Posterior cingulate gyrus (tissue), 11 donors: ENCODE measurements around the gene EPHB4.
"Not testable (repeated sequence)": the region's sequence is repeated elsewhere in the genome, so short reads cannot be mapped to it uniquely, and the experiment has no call there.

ENCODE experiments used
- DNase-seq, 10 donors: peaks; one replicate each; pipeline versions ENCODE4 v3.0.0 to v3.0.0-alpha.2; 2020 to 2021; ENCODE audit warnings: mixed read lengths in 3 of 10
- intact Hi-C: fragments of 100-400 bp; cut with DNase I; formaldehyde crosslinking; loops from one replicate; pipeline ENCODE4 v1.15.1; 2023

EPHB4 gene

DNA sequence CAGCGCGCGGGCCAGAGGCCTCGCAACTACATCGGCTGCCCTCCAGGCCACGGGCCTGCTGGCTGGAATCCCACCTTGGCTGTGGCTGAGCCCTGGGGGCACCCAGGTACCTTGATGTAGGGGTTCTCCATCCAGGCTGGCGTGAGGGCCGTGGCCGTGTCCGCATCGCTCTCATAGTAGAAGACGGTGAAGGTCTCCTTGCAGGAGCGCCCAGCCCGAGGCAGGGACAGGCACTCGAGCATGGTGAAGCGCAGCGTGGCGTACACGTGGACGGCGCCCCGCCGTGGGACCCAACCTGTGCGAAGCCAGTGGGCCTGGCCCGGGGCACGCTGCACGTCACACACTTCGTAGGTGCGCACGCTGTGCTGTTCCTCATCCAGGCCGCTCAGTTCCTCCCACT, 3.8 kb downstream of the EPHB4 start:
- intact Hi-C loops: no loop called here

GRCh38 chr7:100823140-100823525, 4.2 kb downstream of the EPHB4 start:
- intact Hi-C loops: no loop called here
- DNase-seq: peak in 1 of 10 donors; percentile 61

More for the DNA sequence above, 3.8 kb downstream of the EPHB4 start:
- peak in 1 of 10 donors; percentile 81 for DNase-seq

- peak in 1 of 10 donors; percentile 76 for DNase-seq
- intact Hi-C loops: no loop called here
These were observed 4.8 kb downstream of the EPHB4 start for GRCh38 chr7:100822236-100823139.

DNA sequence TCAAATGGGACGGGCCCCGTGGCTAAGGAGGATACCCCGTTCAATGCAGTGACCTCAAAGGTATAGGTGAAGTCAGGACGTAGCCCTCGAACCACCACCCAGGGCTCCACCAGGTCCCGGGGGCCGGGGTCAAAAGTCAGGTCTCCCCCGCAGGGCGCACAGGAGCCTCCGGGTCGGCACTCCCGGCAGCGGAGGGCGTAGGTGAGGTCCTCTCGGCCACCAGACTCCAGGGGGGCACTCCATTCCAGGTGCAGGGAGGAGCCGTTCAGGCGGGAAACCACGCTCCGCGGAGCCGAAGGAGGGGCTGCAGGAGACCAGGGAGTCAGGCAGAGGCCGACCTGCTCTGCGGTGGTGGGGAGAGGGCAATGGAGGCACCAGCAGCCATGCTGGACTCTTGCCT, 7.7 kb downstream of the EPHB4 start:
- DNase-seq: no peak
- intact Hi-C loops: no loop called here

GRCh38 chr7:100818825-100819224, 8.5 kb downstream of the EPHB4 start:
- no peak for DNase-seq
- intact Hi-C loops: no loop called here

DNA sequence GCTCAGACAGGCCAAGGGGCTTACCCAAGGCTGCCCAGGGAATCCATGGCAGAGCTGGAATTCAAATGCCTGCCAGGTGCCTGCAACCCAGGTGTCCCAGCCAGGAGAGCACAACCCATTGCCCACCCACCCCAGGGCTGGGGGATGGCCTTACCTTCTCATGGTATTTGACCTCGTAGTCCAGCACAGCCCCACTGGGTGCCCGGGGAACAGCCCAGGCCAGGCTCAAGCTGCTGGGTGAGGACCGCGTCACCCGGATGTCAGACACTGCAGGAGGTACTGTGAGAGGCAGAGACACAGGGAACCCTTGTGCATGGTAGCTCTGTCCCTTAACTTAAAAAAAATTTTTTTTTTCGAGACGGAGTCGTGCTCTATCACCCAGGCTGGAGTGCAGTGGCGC, 9.0 kb downstream of the EPHB4 start:
- DNase-seq: no peak
- intact Hi-C loops: no loop called here

- intact Hi-C loops: no loop called here
- DNase-seq: no peak
These were observed 10.2 kb downstream of the EPHB4 start for GRCh38 chr7:100817097-100817496.

DNA sequence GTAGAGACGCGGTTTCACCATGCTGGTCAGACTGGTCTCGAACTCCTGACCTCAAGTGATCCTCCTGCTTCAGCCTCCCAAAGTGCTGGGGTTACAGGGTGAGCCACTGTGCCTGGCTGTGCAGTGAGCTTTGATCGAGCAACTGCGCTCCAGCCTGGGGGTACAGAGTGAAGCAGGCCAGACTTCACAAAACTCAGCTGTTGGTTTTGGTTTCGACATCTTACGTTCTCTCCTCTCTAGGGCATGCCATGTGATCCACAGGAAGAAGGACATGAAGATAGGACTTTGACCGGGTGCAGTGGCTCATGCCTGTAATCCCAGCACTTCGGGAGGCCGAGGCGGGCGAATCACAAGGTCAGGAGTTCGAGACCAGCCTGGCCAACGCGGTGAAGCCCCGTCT, 10.8 kb downstream of the EPHB4 start:
- DNase-seq, intact Hi-C loops: not testable (repeated sequence)

DNA sequence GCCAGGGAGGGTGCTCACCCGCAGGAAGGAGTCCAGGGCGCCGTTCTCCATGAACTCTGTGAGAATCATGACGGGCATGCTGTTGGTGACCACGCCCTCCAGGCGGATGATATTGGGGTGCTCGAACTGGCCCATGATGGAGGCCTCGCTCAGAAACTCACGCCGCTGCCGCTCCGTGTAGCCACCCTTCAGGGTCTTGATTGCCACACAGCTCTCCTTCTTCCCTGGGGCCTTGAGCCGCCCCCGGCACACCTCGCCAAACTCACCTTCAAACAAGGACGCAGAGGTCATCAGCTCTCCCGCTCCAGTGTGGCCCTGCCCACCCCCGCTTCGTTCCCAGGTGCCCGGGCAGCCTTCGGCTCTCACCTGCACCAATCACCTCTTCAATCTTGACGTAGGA, 14.6 kb downstream of the EPHB4 start:
- DNase-seq: no peak
- intact Hi-C loops: no loop called here

DNA sequence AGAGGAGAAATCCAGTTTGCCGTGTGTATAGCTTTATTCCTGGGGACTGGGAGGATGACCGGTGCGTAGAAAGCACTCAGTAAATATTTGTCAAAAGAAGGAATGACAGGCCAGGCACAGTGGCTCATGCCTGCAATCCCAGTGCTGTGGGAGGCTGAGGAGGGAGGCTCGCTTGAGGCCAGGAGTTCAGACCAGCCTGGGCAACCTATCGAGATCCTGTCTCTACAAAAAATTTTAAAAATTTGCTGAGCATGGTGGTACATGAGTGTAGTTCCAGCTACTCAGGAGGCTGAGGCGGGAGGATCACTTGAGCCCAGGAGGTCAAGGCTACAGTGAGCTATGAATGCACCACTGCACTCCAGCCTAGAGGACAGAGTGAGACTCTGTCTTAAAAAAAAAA, 15.8 kb downstream of the EPHB4 start:
- intact Hi-C loops: no loop called here

DNA sequence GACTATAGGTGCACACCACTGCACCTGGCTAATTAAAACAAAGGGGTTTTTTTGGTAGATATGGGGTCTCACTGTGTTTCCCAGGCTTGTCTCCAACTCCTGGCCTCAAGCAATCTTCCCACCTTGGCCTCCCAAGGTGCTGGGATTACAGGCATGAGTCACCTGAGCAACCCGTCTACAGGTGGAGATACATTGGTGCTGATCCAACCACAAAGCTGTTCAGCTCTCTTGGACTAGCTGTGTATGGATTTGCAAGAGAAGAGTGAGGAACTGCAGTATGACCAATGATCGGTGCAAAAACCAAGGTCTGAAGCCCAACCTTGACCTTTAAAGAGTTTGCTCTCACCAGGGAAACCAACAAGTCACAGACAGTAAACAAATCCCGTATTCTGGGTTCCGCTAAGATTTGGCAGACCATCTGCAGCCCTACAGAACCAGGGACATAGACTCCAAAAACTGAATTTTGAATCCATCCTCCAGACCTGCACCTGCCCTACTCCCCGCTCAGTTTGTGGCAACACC, 18.9 kb downstream of the EPHB4 start:
- intact Hi-C loops: no loop called here
- DNase-seq: no peak

More for the DNA sequence above, 15.8 kb downstream of the EPHB4 start:
- no peak for DNase-seq

DNA sequence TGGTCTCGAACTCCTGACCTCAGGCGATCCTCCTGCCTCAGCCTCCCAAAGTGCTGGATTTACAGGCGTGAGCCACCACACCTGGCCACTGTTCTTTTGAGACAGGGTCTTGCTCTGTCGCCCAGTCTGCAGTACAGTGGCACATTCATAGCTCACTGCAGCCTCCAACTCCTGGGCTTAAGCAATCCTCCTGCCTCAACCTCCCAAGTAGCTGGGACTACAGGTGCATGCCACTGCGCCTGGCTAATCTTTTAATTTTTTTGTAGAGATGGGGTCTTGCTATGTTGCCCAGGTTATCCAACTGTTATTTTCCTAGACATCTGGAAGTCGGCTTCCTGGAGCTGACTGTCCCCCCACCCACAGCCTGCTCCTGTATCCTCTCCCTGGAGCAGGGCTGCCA, 20.4 kb downstream of the EPHB4 start:
- intact Hi-C loops, DNase-seq: not testable (repeated sequence)

- intact Hi-C loops: no loop called here
- DNase-seq: no peak
These were observed 21.0 kb downstream of the EPHB4 start for GRCh38 chr7:100806276-100806675.

- intact Hi-C loops: no loop called here
- no peak for DNase-seq
These were observed 22.5 kb downstream of the EPHB4 start for GRCh38 chr7:100804681-100805431.

DNA sequence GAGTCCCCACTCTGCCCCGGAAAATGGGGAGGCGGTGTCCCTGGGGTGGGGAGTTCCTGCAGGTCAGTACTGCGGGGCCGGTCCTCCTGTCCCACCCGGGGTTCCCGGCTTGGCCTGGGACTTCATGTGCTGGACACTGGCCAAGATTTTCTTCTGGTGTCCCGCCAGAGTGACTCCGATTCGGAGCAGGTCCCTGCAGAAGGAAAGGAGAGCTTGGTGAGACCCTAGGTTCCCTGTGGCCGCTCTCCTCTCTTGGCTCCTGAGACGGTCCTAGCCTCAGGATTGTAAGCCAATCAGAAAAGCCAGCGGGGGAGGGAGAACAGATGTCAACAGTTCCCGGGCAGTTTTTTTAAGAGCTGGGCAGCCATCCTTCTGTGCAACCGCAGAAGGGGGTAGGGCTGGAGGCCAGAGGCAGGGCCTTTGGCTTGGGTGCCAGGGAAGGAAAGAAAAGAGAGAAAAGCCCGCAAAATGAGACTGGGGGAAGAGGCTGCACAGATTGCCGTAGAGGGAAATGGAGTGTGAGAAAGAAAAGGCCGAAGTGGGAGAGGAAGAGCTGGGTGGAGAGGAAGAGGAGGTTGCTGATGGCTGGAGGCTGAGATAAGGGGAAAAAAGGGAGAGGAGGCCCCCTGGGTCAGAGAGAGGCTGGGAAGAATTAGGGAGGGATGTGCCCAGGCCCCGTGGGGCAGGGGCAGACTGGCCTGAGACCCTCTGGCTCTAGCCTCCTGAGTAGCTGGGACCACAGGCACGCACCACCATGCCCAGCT, 23.7 kb downstream of the EPHB4 start:
- peak; percentile 28 to 93 (median 68) for DNase-seq
- intact Hi-C loops: no loop called here

- intact Hi-C loops: no loop called here
These were observed 24.4 kb downstream of the EPHB4 start for GRCh38 chr7:100802951-100803350.

DNA sequence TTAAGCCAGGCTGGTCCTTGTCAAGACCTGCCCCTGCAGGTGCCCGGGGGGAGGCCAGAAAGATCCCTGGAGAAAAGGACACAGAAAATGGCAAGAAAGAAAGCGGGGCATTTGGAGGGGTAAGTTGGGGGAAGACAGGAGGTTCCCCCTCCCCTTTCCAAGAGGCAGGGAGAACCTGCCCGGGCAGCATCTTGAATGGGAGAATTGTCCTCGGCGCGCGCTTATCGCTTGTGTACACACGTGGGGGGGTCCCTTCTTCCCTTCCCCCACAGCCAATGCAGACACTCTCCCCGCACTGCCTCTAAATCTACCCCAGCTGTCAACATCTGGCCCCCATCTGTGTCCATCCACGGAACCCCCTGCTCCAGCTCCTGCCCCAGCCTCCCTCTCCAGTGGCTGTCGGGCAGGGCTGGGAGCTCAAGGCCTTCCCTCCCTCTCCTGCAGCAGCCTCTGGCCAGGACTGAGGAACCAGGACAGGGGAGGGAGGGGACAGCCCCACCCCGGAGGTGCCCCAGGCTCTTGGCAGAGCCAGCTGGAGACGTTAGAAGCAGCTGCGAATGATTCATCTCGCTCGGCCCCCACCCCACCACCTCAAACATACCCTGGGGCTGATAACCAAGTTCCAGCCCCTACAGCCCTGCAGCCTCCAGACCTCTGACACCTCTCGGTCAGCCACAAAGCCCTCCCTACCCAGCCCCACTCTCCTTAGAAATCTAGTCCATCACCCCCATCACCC, 25.3 kb downstream of the EPHB4 start:
- no peak for DNase-seq
- intact Hi-C loops: no loop called here

More at GRCh38 chr7:100802951-100803350, 24.4 kb downstream of the EPHB4 start:
- no peak for DNase-seq

DNA sequence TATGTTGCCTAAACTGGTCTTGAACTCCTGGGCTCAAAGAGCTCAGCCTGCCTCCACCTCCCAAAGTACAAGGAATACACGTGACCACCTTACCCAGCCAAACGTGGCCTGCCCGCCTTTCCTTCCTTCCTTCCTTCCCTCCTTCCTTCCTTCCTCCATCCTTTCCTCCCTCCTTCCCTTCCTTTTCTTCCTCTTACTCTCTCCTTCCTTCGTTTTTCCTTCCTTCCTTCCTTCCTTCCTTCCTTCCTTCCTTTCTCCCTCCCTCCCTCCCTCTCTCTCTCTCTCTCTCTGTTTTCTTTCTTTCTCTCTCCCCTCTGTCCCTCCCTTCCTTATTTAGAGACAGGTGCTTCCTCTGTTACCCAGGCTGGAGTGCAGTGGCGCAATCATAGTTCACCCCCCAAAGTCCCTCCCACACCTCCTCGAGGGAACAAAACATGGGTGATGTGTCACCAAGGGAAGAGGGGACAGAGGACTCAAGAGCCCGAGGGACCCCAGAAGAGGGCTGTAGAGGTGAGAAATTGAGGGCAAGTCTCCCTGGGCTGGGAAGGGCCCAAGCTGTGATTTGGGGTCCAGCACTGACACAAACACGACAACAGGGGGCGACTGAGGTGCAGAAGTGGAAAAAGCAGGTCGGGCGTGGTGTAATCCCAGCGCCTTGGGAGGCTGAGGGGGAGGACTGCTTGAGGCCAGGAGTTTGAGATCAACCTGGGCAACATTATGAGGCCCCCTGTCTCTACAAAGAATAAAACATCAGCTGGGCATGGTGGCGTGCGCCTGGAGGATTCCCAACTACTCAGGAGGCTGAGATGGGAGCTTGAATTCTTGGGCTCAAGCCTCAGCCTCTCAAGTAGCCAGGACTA, 28.1 kb downstream of the EPHB4 start:
- intact Hi-C loops: loop anchor here (1.0 kb wide), 1 partner anchor 53 kb away; the partner anchor contains the start of gene SLC12A9
- DNase-seq: peak in 5 of 10 donors; percentile 24 to 86 (median 34)

DNA sequence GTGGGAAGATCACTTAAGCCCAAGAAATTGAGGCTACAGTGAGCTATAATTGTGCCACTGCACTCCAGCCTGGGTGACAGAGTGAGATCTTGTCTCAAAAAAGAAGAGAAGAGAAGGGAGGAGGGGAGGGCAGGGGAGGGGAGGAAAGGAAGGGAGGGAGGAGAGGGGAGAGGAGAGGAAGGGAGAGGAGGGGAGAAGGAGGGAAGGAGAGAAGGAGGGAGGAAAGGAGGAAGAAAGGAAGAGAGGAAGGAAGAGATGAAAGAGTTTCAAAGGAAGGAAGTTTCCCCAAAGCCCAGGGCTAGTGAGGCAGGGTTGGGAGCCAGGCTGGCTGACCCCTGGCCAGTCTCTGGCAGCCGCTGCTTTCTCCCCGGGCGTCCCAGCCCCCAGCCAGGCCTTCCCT, 32.6 kb downstream of the EPHB4 start:
- intact Hi-C loops: no loop called here
- DNase-seq: no peak
